GM12801 (cell line): Measurements from ENCODE around the gene UPF1.

Experiments used
- CTCF ChIP-seq: IDR thresholded peaks from one replicate; pipeline ENCODE4 v1.5.1; 2011; ENCODE audit warnings: control low read depth; ENCODE audit not compliant: insufficient read length; ENCODE audit errors: extremely low read depth

UPF1 gene

GRCh38 chr19:18878858-18879578 is 47.3 kb downstream of the UPF1 start:
- no peak for TF ChIP-seq CTCF

- no peak for TF ChIP-seq CTCF
These were observed 48.0 kb downstream of the UPF1 start for GRCh38 chr19:18879579-18880373.

- no peak for TF ChIP-seq CTCF
These were observed 49.7 kb downstream of the UPF1 start for GRCh38 chr19:18881491-18881890.

GRCh38 chr19:18883526-18884304 is 52.0 kb downstream of the UPF1 start:
- TF ChIP-seq CTCF, result no peak

- no peak for TF ChIP-seq CTCF
These were observed 55.2 kb downstream of the UPF1 start for GRCh38 chr19:18886972-18887371.

- no peak for TF ChIP-seq CTCF
These were observed 58.4 kb downstream of the UPF1 start for GRCh38 chr19:18889949-18890745.
